PFSK-1 (cell line): ENCODE measurements around the gene GRK1.

Experiments
- FOXP2 ChIP-seq: optimal IDR thresholded peaks from 2 replicates; pipeline ENCODE3; 2011; ENCODE audit warnings: borderline replicate concordance, control low read depth, inconsistent platforms; ENCODE audit not compliant: insufficient read depth; ENCODE audit errors: extremely low read length, extremely low read depth
- POLR2AphosphoS5 ChIP-seq: IDR thresholded peaks from 2 replicates; pipeline ENCODE4 v1.6.1; 2012; ENCODE audit warnings: low read depth, mild to moderate bottlenecking, control low read depth, low read length, moderate library complexity
- REST ChIP-seq, 2 experiments: IDR thresholded peaks; 2 replicates each; pipeline versions ENCODE4 v1.6.1 to v1.8.0; 2011 to 2012; ENCODE audit warnings: low read depth in 2 of 2, low read length in 2 of 2, control low read depth in 1 of 2, inconsistent platforms in 1 of 2, mild to moderate bottlenecking in 1 of 2, moderate library complexity in 1 of 2; ENCODE audit not compliant: insufficient read depth in 1 of 2
- SIN3A ChIP-seq: IDR thresholded peaks from 2 replicates; pipeline ENCODE4 v1.6.1; 2012; ENCODE audit warnings: mild to moderate bottlenecking, low read length, moderate library complexity, borderline replicate concordance; ENCODE audit not compliant: insufficient read depth
- TAF1 ChIP-seq: IDR thresholded peaks from 2 replicates; pipeline ENCODE4 v1.6.1; 2012; ENCODE audit warnings: low read length, control low read depth, borderline replicate concordance; ENCODE audit not compliant: insufficient read depth

Gene GRK1

DNA sequence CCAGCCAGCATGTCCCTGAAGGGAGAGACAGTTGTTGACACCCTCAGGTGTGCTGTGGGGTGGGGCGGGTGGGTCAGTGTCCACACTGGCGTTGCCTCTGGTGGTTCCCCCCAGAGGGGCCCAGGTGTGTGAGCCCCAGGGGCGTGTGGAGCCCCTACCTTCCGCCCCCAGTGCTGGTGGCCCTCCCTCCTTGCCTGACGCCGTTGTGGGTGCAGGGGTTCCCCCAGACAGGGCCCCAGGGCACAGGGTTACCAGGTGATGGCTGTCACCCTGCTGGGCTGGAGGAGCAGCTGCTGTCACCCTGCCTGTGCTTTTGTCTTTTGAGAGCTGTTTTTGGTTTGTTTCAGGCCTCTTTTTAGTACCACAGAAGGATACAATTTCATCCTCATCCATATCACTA lies 36.2 kb upstream of the GRK1 start:
- TF ChIP-seq POLR2AphosphoS5 = no peak
- TF ChIP-seq SIN3A = no peak
- no peak for TF ChIP-seq TAF1
- TF ChIP-seq REST (IDR thresholded peaks at IDR 0.05; ENCODE audit: insufficient read depth in 1 of 2, low read depth in 2 of 2, low read length in 2 of 2) = no peak
- TF ChIP-seq FOXP2 = no peak

DNA sequence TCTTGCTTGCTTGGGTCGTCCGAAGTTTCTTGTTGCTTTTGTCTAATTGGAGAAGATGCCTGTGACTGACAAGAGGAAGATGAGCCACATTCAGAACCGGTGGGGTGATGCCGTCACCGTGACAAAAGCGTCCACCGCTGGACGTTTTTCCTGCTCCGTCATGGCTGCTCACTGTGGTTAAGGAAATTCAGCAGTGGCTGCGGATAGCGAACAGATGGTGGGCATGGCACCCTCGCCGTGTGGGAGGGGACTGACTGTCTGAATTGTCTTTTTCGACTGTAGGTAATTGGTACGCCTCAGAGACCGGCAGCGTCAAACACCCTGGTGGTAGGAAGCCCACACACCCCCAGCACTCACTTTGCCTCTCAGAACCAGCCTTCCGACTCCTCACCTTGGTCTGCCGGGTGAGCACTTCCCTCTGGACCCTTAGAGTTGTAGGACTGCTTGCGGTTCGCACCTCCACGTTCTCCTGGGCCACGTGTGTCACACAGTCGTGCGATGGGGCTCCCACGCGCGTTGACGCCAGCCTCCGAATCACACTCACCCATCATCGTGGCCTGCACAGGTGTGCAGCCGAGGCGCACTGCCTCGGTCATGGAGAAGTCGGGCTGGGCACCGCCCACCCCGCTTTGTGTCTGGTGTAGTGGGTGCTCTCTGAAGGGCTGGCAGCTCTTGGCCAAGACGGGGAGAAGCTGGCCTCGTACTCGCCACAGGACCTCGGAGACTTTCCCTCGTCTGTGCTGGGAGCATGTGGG lies 35.5 kb upstream of the GRK1 start:
- TF ChIP-seq TAF1 (no peak), SIN3A (no peak), REST (IDR thresholded peaks at IDR 0.05; ENCODE audit: insufficient read depth in 1 of 2, low read depth in 2 of 2, low read length in 2 of 2) (no peak), FOXP2 (no peak), POLR2AphosphoS5 (no peak)

GRCh38 chr13:113632706-113633484 lies 34.1 kb upstream of the GRK1 start:
- TF ChIP-seq POLR2AphosphoS5 = no peak
- no peak for TF ChIP-seq TAF1
- no peak for TF ChIP-seq FOXP2
- no peak for TF ChIP-seq REST (IDR thresholded peaks at IDR 0.05; ENCODE audit: insufficient read depth in 1 of 2, low read depth in 2 of 2, low read length in 2 of 2)
- no peak for TF ChIP-seq SIN3A

- no peak for TF ChIP-seq REST (IDR thresholded peaks at IDR 0.05; ENCODE audit: insufficient read depth in 1 of 2, low read depth in 2 of 2, low read length in 2 of 2)
- no peak for TF ChIP-seq SIN3A
- no peak for TF ChIP-seq FOXP2
- no peak for TF ChIP-seq TAF1
- TF ChIP-seq POLR2AphosphoS5 = no peak
Observed at GRCh38 chr13:113633485-113633873, 33.5 kb upstream of the GRK1 start.
